Liver (tissue), 9 donors: ENCODE measurements around the gene TBC1D9. TPM values are rescaled to one million over a fixed set of nuclear protein-coding genes. Genes with fewer than 3 reads are reported as not detected.

ENCODE experiments used
- DNase-seq: peaks from one replicate; pipeline ENCODE4 v3.0.0-alpha.2; 2017; ENCODE audit warnings: low spot score
- H3K27ac ChIP-seq, 2 donors: one replicate each; pipeline ENCODE4 v1.7.0; 2013; ENCODE audit warnings: inconsistent platforms in 2 of 2, low read length in 2 of 2, control low read depth in 1 of 2, low read depth in 1 of 2, mild to moderate bottlenecking in 1 of 2
- H3K27me3 ChIP-seq, 4 donors: one replicate each; pipeline versions ENCODE4 v1.6.1 to v1.7.0; 2013; ENCODE audit warnings: low read length in 3 of 4, inconsistent platforms in 1 of 4, mild to moderate bottlenecking in 1 of 4, moderate library complexity in 1 of 4; ENCODE audit not compliant: control insufficient read depth in 4 of 4, insufficient read depth in 4 of 4
- H3K36me3 ChIP-seq, 4 donors: one replicate each; pipeline versions ENCODE4 v1.6.1 to v1.7.0; 2013; ENCODE audit warnings: low read length in 3 of 4, mild to moderate bottlenecking in 3 of 4, low read depth in 1 of 4, moderate library complexity in 1 of 4; ENCODE audit not compliant: control insufficient read depth in 4 of 4, insufficient read depth in 3 of 4
- H3K4me1 ChIP-seq, 4 donors: one replicate each; pipeline versions ENCODE4 v1.6.1 to v1.7.0; 2013; ENCODE audit warnings: low read length in 3 of 4, mild to moderate bottlenecking in 3 of 4, moderate library complexity in 1 of 4; ENCODE audit not compliant: control insufficient read depth in 4 of 4, insufficient read depth in 4 of 4
- H3K4me3 ChIP-seq, 3 donors: one replicate each; pipeline versions ENCODE4 v1.6.1 to v1.7.0; 2013; ENCODE audit warnings: low read length in 3 of 3, control low read depth in 1 of 3, low read depth in 1 of 3, mild to moderate bottlenecking in 1 of 3
- H3K9ac ChIP-seq, 2 donors: one replicate each; pipeline ENCODE4 v1.7.0; 2013; ENCODE audit warnings: low read length in 2 of 2, mild to moderate bottlenecking in 2 of 2, moderate library complexity in 2 of 2, control low read depth in 1 of 2, low read depth in 1 of 2
- H3K9me3 ChIP-seq, 4 donors: one replicate each; pipeline versions ENCODE4 v1.6.1 to v1.7.0; 2013; ENCODE audit warnings: low read length in 3 of 4; ENCODE audit not compliant: control insufficient read depth in 4 of 4
- CTCF ChIP-seq: fragments of 150-350 bp; IDR thresholded peaks from 2 replicates; pipeline ENCODE4 v1.5.1; 2017; ENCODE audit warnings: improper control_type of control experiment, low read depth, low read length; ENCODE audit not compliant: missing input control
- EGR1 ChIP-seq, 2 donors: IDR thresholded peaks; 2 replicates each; pipeline ENCODE4 v1.6.1; 2016 to 2018; ENCODE audit warnings: antibody characterized with exemption in 2 of 2, low read depth in 2 of 2
- FOXA1 ChIP-seq: IDR thresholded peaks from 2 replicates; pipeline ENCODE4 v1.6.1; 2016; ENCODE audit warnings: antibody characterized with exemption
- FOXA2 ChIP-seq: IDR thresholded peaks from 2 replicates; pipeline ENCODE4 v1.6.1; 2016; ENCODE audit warnings: antibody characterized with exemption
- GABPA ChIP-seq, 2 donors: IDR thresholded peaks in 1 of 2; conservative IDR thresholded peaks in 1 of 2; 2 replicates each; pipeline ENCODE4 v1.6.1; 2016; ENCODE audit warnings: antibody characterized with exemption in 2 of 2, mild to moderate bottlenecking in 1 of 2, moderate library complexity in 1 of 2
- HNF4A ChIP-seq, 2 donors: conservative IDR thresholded peaks; 2 replicates each; pipeline ENCODE4 v1.6.1; 2016; ENCODE audit warnings: antibody characterized with exemption in 2 of 2, mild to moderate bottlenecking in 2 of 2
- HNF4G ChIP-seq: IDR thresholded peaks from 2 replicates; pipeline ENCODE4 v1.6.1; 2016; ENCODE audit warnings: antibody characterized with exemption
- JUND ChIP-seq, 2 donors: IDR thresholded peaks; 2 replicates each; pipeline ENCODE4 v1.6.1; 2016; ENCODE audit warnings: antibody characterized with exemption in 2 of 2
- MAX ChIP-seq: IDR thresholded peaks from 2 replicates; pipeline ENCODE4 v1.6.1; 2016; ENCODE audit warnings: antibody characterized with exemption
- NR2F2 ChIP-seq: IDR thresholded peaks from 2 replicates; pipeline ENCODE4 v1.6.1; 2016; ENCODE audit warnings: antibody characterized with exemption
- RAD21 ChIP-seq, 2 donors: IDR thresholded peaks; 2 replicates each; pipeline ENCODE4 v1.6.1; 2016; ENCODE audit warnings: antibody characterized with exemption in 2 of 2, mild to moderate bottlenecking in 2 of 2
- REST ChIP-seq: IDR thresholded peaks from 2 replicates; pipeline ENCODE4 v1.6.1; 2016; ENCODE audit warnings: antibody characterized with exemption, mild to moderate bottlenecking
- RXRA ChIP-seq, 2 donors: IDR thresholded peaks; 2 replicates each; pipeline ENCODE4 v1.6.1; 2017 to 2018; ENCODE audit warnings: antibody characterized with exemption in 2 of 2, mild to moderate bottlenecking in 1 of 2
- SP1 ChIP-seq: IDR thresholded peaks from 2 replicates; pipeline ENCODE4 v1.6.1; 2018; ENCODE audit warnings: antibody characterized with exemption, mild to moderate bottlenecking
- TAF1 ChIP-seq: conservative IDR thresholded peaks from 2 replicates; pipeline ENCODE4 v1.6.1; 2016; ENCODE audit warnings: antibody characterized with exemption, mild to moderate bottlenecking
- YY1 ChIP-seq: IDR thresholded peaks from 2 replicates; pipeline ENCODE4 v1.6.1; 2016; ENCODE audit warnings: antibody characterized with exemption, mild to moderate bottlenecking
- ZBTB33 ChIP-seq: IDR thresholded peaks from 2 replicates; pipeline ENCODE4 v1.6.1; 2016; ENCODE audit warnings: antibody characterized with exemption
- WGBS: extraction: QIAGEN DNeasy Blood & Tissue Kit; methylation state at CpG from one replicate; pipeline ENCODE4 v1.1.7; 2013; 5-methylcytosine and 5-hydroxymethylcytosine counted together
- polyA plus RNA-seq, 2 donors: library from polyadenylated mRNA; stranded (reverse) in 1 of 2; unstranded in 1 of 2; fragments of 200-250 nt in 1 of 2; fragments of >200 nt in 1 of 2; fragmentation: Nextera tagmentation in 1 of 2; extraction: Ambion mirVana in 1 of 2; gene quantifications; one replicate each; pipeline versions ENCODE4 v1.2.1 to v1.2.3, GENCODE V29; 2013 to 2015
- total RNA-seq, 2 donors: library from RNA; depleted of rRNA; stranded (reverse); fragments of >200 nt; gene quantifications; one replicate each; pipeline ENCODE4 v1.2.3, GENCODE V29; 2014
- TF ChIP-seq, protein P1 (sequence below): IDR thresholded peaks from 2 replicates; pipeline ENCODE4 v1.6.1; 2016; ENCODE audit warnings: antibody characterized with exemption
- donor health status: healthy.
- donor health status: healthy.
- donor health status: healthy.
- donor health status: healthy.
- donor health status: healthy.

TBC1D9 gene
- total and polyA plus RNA-seq, 4 donors, result 1.4 to 8.5 (median 6.3) TPM

- TF ChIP-seq HNF4A (conservative IDR thresholded peaks at IDR 0.05) (no peak), CTCF (no peak), NR2F2 (no peak), RAD21 (IDR thresholded peaks at IDR 0.05) (no peak), MAX (no peak), RXRA (IDR thresholded peaks at IDR 0.05) (no peak), REST (no peak), FOXA2 (no peak), ZBTB33 (no peak), GABPA (IDR thresholded peaks at IDR 0.05 in 1 of 2, conservative IDR thresholded peaks at IDR 0.05 in 1 of 2) (no peak), FOXA1 (no peak), EGR1 (IDR thresholded peaks at IDR 0.05; ENCODE audit: low read depth in 2 of 2) (no peak), JUND (IDR thresholded peaks at IDR 0.05) (no peak), YY1 (no peak), SP1 (no peak), TAF1 (no peak), HNF4G (no peak)
- TF ChIP-seq, protein P1, sequence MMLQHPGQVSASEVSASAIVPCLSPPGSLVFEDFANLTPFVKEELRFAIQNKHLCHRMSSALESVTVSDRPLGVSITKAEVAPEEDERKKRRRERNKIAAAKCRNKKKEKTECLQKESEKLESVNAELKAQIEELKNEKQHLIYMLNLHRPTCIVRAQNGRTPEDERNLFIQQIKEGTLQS, result no peak
- DNase-seq, result no peak
- Histone ChIP-seq H3K9ac (no peak overlapping the region), H3K27me3 (no peaks in the 10 kb centered on the region), H3K4me1 (peaks cover 0 to 14% (median 9%) of the 10 kb centered on the region in 4 donors), H3K36me3 (no peaks in the 10 kb centered on the region), H3K27ac (no peak overlapping the region), H3K4me3 (no peak overlapping the region), H3K9me3 (no peaks in the 10 kb centered on the region)
- WGBS, result 88% methylated on average over 2 of the region's 2 CpGs
Observed at GRCh38 chr4:140753329-140753728, 2.9 kb downstream of the TBC1D9 start.
